GM23338 (cell line): ENCODE data around the gene FHIP1A. TPM values are rescaled to one million over a fixed set of nuclear protein-coding genes. Genes with fewer than 3 reads are reported as not detected.

ENCODE experiments used
- ATAC-seq: fragments of 200-7000 bp; cut with Tn5 transposase; 3 replicates; pipeline ENCODE4 v1.9.1; 2020
- DNase-seq: peaks from one replicate; pipeline ENCODE4 v3.0.0-alpha.2; 2015; ENCODE audit warnings: low spot score
- H2AFZ ChIP-seq: fragments of 200-600 bp; sonication (generic); 2 replicates; pipeline ENCODE4 v1.8.0; 2016; ENCODE audit warnings: antibody characterized with exemption, mild to moderate bottlenecking, moderate library complexity
- H3F3A ChIP-seq: fragments of 200-600 bp; sonication (generic); replicated peaks from 2 replicates; pipeline ENCODE4 v1.8.0; 2017; ENCODE audit warnings: antibody characterized with exemption, mixed run types, low read depth
- H3K27ac ChIP-seq: fragments of 200-600 bp; sonication (generic); 2 replicates; pipeline ENCODE4 v1.6.1; 2016; ENCODE audit warnings: low read depth
- H3K27me3 ChIP-seq: fragments of 200-600 bp; sonication (generic); 2 replicates; pipeline ENCODE4 v1.8.0; 2016; ENCODE audit warnings: mild to moderate bottlenecking, mixed run types, moderate library complexity; ENCODE audit not compliant: insufficient read depth
- H3K36me3 ChIP-seq: fragments of 200-600 bp; sonication (generic); 2 replicates; pipeline ENCODE4 v1.8.0; 2016; ENCODE audit warnings: mild to moderate bottlenecking; ENCODE audit not compliant: insufficient read depth
- H3K4me1 ChIP-seq: fragments of 200-600 bp; sonication (generic); 2 replicates; pipeline ENCODE4 v1.8.0; 2016; ENCODE audit warnings: mild to moderate bottlenecking, moderate library complexity; ENCODE audit not compliant: insufficient read depth
- H3K4me2 ChIP-seq: fragments of 200-600 bp; sonication (generic); 2 replicates; pipeline ENCODE4 v1.7.1; 2017; ENCODE audit warnings: mixed run types
- H3K4me3 ChIP-seq: fragments of 200-600 bp; sonication (generic); 2 replicates; pipeline ENCODE4 v1.6.1; 2016; ENCODE audit warnings: mixed run types
- H3K79me2 ChIP-seq: fragments of 200-600 bp; sonication (generic); replicated peaks from 2 replicates; pipeline ENCODE4 v1.8.0; 2017; ENCODE audit warnings: mild to moderate bottlenecking; ENCODE audit not compliant: insufficient read depth
- H3K9me2 ChIP-seq: fragments of 200-600 bp; sonication (generic); 2 replicates; pipeline ENCODE4 v1.8.0; 2017; ENCODE audit not compliant: insufficient read depth
- H4K20me1 ChIP-seq: fragments of 200-600 bp; sonication (generic); replicated peaks from 2 replicates; pipeline ENCODE4 v1.8.0; 2017; ENCODE audit warnings: mild to moderate bottlenecking; ENCODE audit not compliant: insufficient read depth
- H3K27ac Mint-ChIP-seq: 2 replicates; pipeline ENCODE4 v1.8.0; 2020; ENCODE audit warnings: inconsistent platforms, mild to moderate bottlenecking, moderate library complexity, mixed read lengths
- H3K27me3 Mint-ChIP-seq: 3 replicates; pipeline ENCODE4 v1.8.0; 2022; ENCODE audit warnings: low read depth, mild to moderate bottlenecking, moderate library complexity, mixed read lengths, inconsistent platforms; ENCODE audit not compliant: insufficient read depth, poor library complexity
- H3K36me3 Mint-ChIP-seq: 3 replicates; pipeline ENCODE4 v1.8.0; 2021; ENCODE audit warnings: low read depth, mild to moderate bottlenecking, inconsistent platforms, moderate library complexity, mixed read lengths
- H3K4me1 Mint-ChIP-seq: 3 replicates; pipeline ENCODE4 v1.8.0; 2020; ENCODE audit warnings: mild to moderate bottlenecking, inconsistent platforms, mixed read lengths
- H3K4me3 Mint-ChIP-seq: 3 replicates; pipeline ENCODE4 v1.8.0; 2021; ENCODE audit warnings: moderate library complexity, mild to moderate bottlenecking, inconsistent platforms, mixed read lengths
- H3K9me3 Mint-ChIP-seq: 3 replicates; pipeline ENCODE4 v1.8.0; 2020; ENCODE audit warnings: moderate library complexity, mild to moderate bottlenecking, inconsistent platforms, mixed read lengths
- EZH2 ChIP-seq: fragments of 200-600 bp; sonication (generic); IDR thresholded peaks from one replicate; pipeline ENCODE4 v1.8.0; 2017; ENCODE audit warnings: antibody characterized with exemption, mild to moderate bottlenecking, low read depth; ENCODE audit not compliant: unreplicated experiment
- EZH2phosphoT487 ChIP-seq: fragments of 200-600 bp; sonication (generic); IDR thresholded peaks from one replicate; pipeline ENCODE4 v1.8.1; 2018; ENCODE audit warnings: antibody characterized with exemption; ENCODE audit not compliant: unreplicated experiment
- JUNB ChIP-seq: IDR thresholded peaks from one replicate; pipeline ENCODE4 v1.6.1; 2016; ENCODE audit warnings: antibody characterized with exemption; ENCODE audit not compliant: unreplicated experiment
- STAT1 ChIP-seq: IDR thresholded peaks from one replicate; pipeline ENCODE4 v1.6.1; 2016; ENCODE audit warnings: antibody characterized with exemption; ENCODE audit not compliant: unreplicated experiment
- ZNF114 ChIP-seq: fragments of 250-450 bp; sonication (Bioruptor Pico); IDR thresholded peaks from 2 replicates; pipeline ENCODE4 v1.5.0; 2020; ENCODE audit warnings: mild to moderate bottlenecking, moderate library complexity
- ZNF331 ChIP-seq: fragments of 250-450 bp; sonication (Bioruptor Pico); IDR thresholded peaks from 2 replicates; pipeline ENCODE4 v1.5.0; 2020; ENCODE audit warnings: low read depth, mild to moderate bottlenecking, moderate library complexity
- polyA plus RNA-seq: library from polyadenylated mRNA; unstranded; fragments of >200 nt; fragmentation: Nextera tagmentation; extraction: Ambion mirVana; gene quantifications from 2 replicates; pipeline ENCODE4 v1.2.1, GENCODE V29; 2016
- total RNA-seq: library from RNA; depleted of rRNA; stranded (reverse); fragments of >200 nt; shearing (Covaris generic); gene quantifications from 2 replicates; pipeline ENCODE4 v1.2.3, GENCODE V29; 2014
- TF ChIP-seq, protein P1 (sequence below): fragments of 250-450 bp; sonication (Bioruptor Pico); IDR thresholded peaks from 2 replicates; pipeline ENCODE4 v1.5.0; 2020; ENCODE audit warnings: mild to moderate bottlenecking, moderate library complexity
- TF ChIP-seq, protein P2 (sequence below): IDR thresholded peaks from 2 replicates; pipeline ENCODE4 v1.6.1; 2016; ENCODE audit warnings: antibody characterized with exemption
- TF ChIP-seq, protein P3 (sequence below), 2 experiments: fragments of 200-600 bp in 1 of 2; sonication (generic) in 1 of 2; conservative IDR thresholded peaks; 2 replicates each; pipeline versions ENCODE4 v1.5.1 to v1.6.1; 2016 to 2017; ENCODE audit warnings: antibody characterized with exemption in 2 of 2, low read depth in 2 of 2, mild to moderate bottlenecking in 2 of 2, moderate library complexity in 1 of 2

FHIP1A gene
- total and polyA plus RNA-seq, 2 experiments from 2014 or later = 11.3 to 108 TPM

- TF ChIP-seq, protein P1, sequence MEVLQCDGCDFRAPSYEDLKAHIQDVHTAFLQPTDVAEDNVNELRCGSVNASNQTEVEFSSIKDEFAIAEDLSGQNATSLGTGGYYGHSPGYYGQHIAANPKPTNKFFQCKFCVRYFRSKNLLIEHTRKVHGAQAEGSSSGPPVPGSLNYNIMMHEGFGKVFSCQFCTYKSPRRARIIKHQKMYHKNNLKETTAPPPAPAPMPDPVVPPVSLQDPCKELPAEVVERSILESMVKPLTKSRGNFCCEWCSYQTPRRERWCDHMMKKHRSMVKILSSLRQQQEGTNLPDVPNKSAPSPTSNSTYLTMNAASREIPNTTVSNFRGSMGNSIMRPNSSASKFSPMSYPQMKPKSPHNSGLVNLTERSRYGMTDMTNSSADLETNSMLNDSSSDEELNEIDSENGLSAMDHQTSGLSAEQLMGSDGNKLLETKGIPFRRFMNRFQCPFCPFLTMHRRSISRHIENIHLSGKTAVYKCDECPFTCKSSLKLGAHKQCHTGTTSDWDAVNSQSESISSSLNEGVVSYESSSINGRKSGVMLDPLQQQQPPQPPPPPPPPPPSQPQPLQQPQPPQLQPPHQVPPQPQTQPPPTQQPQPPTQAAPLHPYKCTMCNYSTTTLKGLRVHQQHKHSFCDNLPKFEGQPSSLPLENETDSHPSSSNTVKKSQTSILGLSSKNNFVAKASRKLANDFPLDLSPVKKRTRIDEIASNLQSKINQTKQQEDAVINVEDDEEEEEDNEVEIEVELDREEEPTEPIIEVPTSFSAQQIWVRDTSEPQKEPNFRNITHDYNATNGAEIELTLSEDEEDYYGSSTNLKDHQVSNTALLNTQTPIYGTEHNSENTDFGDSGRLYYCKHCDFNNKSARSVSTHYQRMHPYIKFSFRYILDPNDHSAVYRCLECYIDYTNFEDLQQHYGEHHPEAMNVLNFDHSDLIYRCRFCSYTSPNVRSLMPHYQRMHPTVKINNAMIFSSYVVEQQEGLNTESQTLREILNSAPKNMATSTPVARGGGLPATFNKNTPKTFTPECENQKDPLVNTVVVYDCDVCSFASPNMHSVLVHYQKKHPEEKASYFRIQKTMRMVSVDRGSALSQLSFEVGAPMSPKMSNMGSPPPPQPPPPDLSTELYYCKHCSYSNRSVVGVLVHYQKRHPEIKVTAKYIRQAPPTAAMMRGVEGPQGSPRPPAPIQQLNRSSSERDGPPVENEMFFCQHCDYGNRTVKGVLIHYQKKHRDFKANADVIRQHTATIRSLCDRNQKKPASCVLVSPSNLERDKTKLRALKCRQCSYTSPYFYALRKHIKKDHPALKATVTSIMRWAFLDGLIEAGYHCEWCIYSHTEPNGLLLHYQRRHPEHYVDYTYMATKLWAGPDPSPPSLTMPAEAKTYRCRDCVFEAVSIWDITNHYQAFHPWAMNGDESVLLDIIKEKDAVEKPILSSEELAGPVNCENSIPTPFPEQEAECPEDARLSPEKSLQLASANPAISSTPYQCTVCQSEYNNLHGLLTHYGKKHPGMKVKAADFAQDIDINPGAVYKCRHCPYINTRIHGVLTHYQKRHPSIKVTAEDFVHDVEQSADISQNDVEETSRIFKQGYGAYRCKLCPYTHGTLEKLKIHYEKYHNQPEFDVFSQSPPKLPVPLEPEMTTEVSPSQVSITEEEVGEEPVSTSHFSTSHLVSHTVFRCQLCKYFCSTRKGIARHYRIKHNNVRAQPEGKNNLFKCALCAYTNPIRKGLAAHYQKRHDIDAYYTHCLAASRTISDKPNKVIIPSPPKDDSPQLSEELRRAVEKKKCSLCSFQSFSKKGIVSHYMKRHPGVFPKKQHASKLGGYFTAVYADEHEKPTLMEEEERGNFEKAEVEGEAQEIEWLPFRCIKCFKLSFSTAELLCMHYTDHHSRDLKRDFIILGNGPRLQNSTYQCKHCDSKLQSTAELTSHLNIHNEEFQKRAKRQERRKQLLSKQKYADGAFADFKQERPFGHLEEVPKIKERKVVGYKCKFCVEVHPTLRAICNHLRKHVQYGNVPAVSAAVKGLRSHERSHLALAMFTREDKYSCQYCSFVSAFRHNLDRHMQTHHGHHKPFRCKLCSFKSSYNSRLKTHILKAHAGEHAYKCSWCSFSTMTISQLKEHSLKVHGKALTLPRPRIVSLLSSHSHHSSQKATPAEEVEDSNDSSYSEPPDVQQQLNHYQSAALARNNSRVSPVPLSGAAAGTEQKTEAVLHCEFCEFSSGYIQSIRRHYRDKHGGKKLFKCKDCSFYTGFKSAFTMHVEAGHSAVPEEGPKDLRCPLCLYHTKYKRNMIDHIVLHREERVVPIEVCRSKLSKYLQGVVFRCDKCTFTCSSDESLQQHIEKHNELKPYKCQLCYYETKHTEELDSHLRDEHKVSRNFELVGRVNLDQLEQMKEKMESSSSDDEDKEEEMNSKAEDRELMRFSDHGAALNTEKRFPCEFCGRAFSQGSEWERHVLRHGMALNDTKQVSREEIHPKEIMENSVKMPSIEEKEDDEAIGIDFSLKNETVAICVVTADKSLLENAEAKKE (CRISPR knock-in tag) = no peak
- no peak for TF ChIP-seq ZNF114
- TF ChIP-seq EZH2phosphoT487 = no peak
Measured at GRCh38 chr4:151418385-151418784, 9.4 kb downstream of the FHIP1A start (continued).

DNA sequence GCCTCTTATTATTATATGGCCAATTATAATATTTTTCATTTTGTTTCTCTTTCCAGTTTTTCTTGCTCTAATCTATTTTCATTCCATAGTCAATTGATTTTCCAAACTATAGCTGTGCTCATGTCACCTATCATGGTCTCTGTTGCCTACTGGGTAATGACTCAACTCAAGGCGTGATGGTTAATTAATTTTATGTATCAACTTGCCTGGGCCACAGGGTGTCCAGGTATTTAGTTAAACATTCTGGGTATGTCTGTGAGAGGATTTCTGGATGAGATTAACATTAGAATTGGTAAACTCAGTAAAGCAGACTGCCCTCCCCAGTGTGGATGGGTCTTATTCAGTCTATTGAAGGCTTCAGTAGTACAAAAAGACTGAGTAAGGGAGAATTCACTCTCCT lies 9.9 kb downstream of the FHIP1A start:
- H3K36me3 Mint-ChIP-seq = peaks cover 9% of the 10 kb centered on the region; the same call in 2 of the 3 replicates
- no peak for DNase-seq
- TF ChIP-seq STAT1 = no peak
- TF ChIP-seq, protein P2, sequence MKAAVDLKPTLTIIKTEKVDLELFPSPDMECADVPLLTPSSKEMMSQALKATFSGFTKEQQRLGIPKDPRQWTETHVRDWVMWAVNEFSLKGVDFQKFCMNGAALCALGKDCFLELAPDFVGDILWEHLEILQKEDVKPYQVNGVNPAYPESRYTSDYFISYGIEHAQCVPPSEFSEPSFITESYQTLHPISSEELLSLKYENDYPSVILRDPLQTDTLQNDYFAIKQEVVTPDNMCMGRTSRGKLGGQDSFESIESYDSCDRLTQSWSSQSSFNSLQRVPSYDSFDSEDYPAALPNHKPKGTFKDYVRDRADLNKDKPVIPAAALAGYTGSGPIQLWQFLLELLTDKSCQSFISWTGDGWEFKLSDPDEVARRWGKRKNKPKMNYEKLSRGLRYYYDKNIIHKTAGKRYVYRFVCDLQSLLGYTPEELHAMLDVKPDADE = no peak
- TF ChIP-seq, protein P3, sequence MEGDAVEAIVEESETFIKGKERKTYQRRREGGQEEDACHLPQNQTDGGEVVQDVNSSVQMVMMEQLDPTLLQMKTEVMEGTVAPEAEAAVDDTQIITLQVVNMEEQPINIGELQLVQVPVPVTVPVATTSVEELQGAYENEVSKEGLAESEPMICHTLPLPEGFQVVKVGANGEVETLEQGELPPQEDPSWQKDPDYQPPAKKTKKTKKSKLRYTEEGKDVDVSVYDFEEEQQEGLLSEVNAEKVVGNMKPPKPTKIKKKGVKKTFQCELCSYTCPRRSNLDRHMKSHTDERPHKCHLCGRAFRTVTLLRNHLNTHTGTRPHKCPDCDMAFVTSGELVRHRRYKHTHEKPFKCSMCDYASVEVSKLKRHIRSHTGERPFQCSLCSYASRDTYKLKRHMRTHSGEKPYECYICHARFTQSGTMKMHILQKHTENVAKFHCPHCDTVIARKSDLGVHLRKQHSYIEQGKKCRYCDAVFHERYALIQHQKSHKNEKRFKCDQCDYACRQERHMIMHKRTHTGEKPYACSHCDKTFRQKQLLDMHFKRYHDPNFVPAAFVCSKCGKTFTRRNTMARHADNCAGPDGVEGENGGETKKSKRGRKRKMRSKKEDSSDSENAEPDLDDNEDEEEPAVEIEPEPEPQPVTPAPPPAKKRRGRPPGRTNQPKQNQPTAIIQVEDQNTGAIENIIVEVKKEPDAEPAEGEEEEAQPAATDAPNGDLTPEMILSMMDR (conservative IDR thresholded peaks at IDR 0.05; ENCODE audit: low read depth in 2 of 2) = no peak
- no peak for TF ChIP-seq ZNF114
- no peak for TF ChIP-seq ZNF331 (CRISPR knock-in tag)
- TF ChIP-seq JUNB = no peak
- no peak for TF ChIP-seq EZH2

More for the DNA sequence above, 9.9 kb downstream of the FHIP1A start:
- Histone ChIP-seq H3K27ac (no peak overlapping the region), H3K79me2 (peaks cover 93% of the 10 kb centered on the region), H3K36me3 (no peaks in the 10 kb centered on the region), H3K4me1 (peaks cover 60% of the 10 kb centered on the region), H3K4me3 (no peak overlapping the region), H3K9me2 (no peaks in the 10 kb centered on the region), H4K20me1 (peaks cover 14% of the 10 kb centered on the region; the same call in 1 of the 2 replicates), H3K4me2 (no peak overlapping the region), H3F3A (peaks cover 5% of the 10 kb centered on the region), H3K27me3 (no peaks in the 10 kb centered on the region), H2AFZ (no peak overlapping the region)
- Mint-ChIP-seq H3K4me1 (peaks cover 45% of the 10 kb centered on the region), H3K27me3 (no peaks in the 10 kb centered on the region), H3K4me3 (no peak overlapping the region), H3K27ac (no peak overlapping the region), H3K9me3 (no peaks in the 10 kb centered on the region; the same call in 2 of the 3 replicates)
- ATAC-seq = no peak
